Mammary epithelial cell (primary cell): Measurements from ENCODE around the gene COBL.

ENCODE experiments used
- CTCF ChIP-seq, 2 donors: IDR thresholded peaks in 1 of 2; conservative IDR thresholded peaks in 1 of 2; 2 replicates each; pipeline ENCODE4 v1.5.1; 2011 to 2012; ENCODE audit warnings: inconsistent platforms in 2 of 2, low read length in 2 of 2, mild to moderate bottlenecking in 2 of 2, control low read depth in 1 of 2, low read depth in 1 of 2; ENCODE audit not compliant: insufficient read depth in 1 of 2; ENCODE audit errors: extremely low read depth in 1 of 2
- EZH2 ChIP-seq: IDR thresholded peaks from 2 replicates; pipeline ENCODE4 v1.6.1; 2012; ENCODE audit warnings: low read length, inconsistent platforms, borderline replicate concordance

GRCh38 chr7:51012569-51013217, 303.9 kb downstream of the COBL start:
- TF ChIP-seq CTCF (conservative IDR thresholded peaks at IDR 0.05 in 1 of 2, IDR thresholded peaks at IDR 0.05 in 1 of 2; ENCODE audit: extremely low read depth in 1 of 2, insufficient read depth in 1 of 2, low read depth in 1 of 2, low read length in 2 of 2) (no peak), EZH2 (no peak)
